Hepatocyte (in vitro differentiated cells): ENCODE measurements around the gene MCAM.

Experiments used
- EZH2 ChIP-seq: fragments of 200-600 bp; sonication (generic); IDR thresholded peaks from 2 replicates; pipeline ENCODE4 v1.6.1; 2016; ENCODE audit warnings: antibody characterized with exemption, mild to moderate bottlenecking, borderline replicate concordance
- EZH2phosphoT487 ChIP-seq: fragments of 200-600 bp; sonication (generic); IDR thresholded peaks from one replicate; pipeline ENCODE4 v1.6.1; 2018; ENCODE audit warnings: antibody characterized with exemption, mild to moderate bottlenecking, low read depth, moderate library complexity; ENCODE audit not compliant: unreplicated experiment, severe bottlenecking
- TF ChIP-seq, protein P1 (sequence below): fragments of 200-600 bp; sonication (generic); IDR thresholded peaks from 2 replicates; pipeline ENCODE4 v1.5.1; 2016; ENCODE audit warnings: antibody characterized with exemption, mild to moderate bottlenecking; ENCODE audit not compliant: poor library complexity

DNA sequence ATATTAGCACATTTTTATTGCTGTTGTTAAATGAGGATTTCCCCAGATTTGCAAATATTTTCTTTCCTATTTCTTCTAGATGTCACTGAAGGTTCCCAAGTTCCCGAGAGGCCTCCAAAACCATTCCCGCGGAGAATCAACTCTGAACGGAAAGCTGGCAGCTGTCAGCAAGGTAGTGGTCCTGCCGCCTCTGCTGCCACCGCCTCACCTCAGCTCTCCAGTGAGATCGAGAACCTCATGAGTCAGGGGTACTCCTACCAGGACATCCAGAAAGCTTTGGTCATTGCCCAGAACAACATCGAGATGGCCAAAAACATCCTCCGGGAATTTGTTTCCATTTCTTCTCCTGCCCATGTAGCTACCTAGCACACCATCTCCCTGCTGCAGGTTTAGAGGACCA, 17.5 kb downstream of the MCAM start:
- TF ChIP-seq, protein P1, sequence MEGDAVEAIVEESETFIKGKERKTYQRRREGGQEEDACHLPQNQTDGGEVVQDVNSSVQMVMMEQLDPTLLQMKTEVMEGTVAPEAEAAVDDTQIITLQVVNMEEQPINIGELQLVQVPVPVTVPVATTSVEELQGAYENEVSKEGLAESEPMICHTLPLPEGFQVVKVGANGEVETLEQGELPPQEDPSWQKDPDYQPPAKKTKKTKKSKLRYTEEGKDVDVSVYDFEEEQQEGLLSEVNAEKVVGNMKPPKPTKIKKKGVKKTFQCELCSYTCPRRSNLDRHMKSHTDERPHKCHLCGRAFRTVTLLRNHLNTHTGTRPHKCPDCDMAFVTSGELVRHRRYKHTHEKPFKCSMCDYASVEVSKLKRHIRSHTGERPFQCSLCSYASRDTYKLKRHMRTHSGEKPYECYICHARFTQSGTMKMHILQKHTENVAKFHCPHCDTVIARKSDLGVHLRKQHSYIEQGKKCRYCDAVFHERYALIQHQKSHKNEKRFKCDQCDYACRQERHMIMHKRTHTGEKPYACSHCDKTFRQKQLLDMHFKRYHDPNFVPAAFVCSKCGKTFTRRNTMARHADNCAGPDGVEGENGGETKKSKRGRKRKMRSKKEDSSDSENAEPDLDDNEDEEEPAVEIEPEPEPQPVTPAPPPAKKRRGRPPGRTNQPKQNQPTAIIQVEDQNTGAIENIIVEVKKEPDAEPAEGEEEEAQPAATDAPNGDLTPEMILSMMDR = no peak
- TF ChIP-seq EZH2 (no peak), EZH2phosphoT487 (no peak)
